GM21825 (cell line): Measurements from ENCODE around the gene CRMP1.

ENCODE experiments used
- ATAC-seq: cut with Tn5 transposase; IDR thresholded peaks from one replicate; pipeline ENCODE4 v1.9.1; 2021; ENCODE audit warnings: mild to moderate bottlenecking, moderate library complexity; ENCODE audit not compliant: unreplicated experiment

The CRMP1 gene

GRCh38 chr4:5774416-5775036 is 118.4 kb downstream of the CRMP1 start:
- no peak for ATAC-seq

GRCh38 chr4:5773271-5773555 is 119.7 kb downstream of the CRMP1 start:
- ATAC-seq = no peak

GRCh38 chr4:5772528-5773270 is 120.2 kb downstream of the CRMP1 start:
- no peak for ATAC-seq
